SK-N-MC (cell line): ENCODE measurements around the gene NCAM2.

Experiments used
- EZH2 ChIP-seq: fragments of 200-600 bp; sonication (generic); IDR thresholded peaks from one replicate; pipeline ENCODE4 v1.6.1; 2017; ENCODE audit warnings: antibody characterized with exemption
- POLR2AphosphoS5 ChIP-seq: IDR thresholded peaks from 2 replicates; pipeline ENCODE4 v1.6.1; 2012; ENCODE audit warnings: mild to moderate bottlenecking, low read depth, low read length, borderline replicate concordance

DNA sequence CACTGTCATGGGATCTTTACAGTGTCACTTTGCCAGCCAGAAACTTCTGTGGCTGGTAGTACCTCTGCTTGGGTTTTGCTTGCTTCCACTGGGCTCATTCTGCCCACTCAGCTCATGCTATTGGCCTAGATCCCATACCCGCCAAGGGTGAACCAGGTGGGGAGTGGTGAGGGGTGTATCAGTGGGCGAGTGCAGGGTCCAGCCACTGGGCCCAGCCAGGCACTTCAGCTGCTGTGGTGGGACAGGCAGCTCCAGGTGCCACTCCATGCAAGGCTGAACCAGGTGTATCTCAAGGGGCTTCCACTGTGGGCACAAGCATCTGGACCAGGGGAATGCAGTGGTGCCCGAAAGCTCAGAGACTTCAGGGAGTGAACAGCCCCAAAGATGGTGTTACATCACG is 398.2 kb downstream of the NCAM2 start:
- no peak for TF ChIP-seq POLR2AphosphoS5
- no peak for TF ChIP-seq EZH2
